DOHH2 (cell line): ENCODE measurements around the gene GABRG1.

ENCODE experiments used
- H3F3A ChIP-seq: fragments of 200-600 bp; sonication (generic), shearing (Covaris generic); 2 replicates; pipeline ENCODE4 v1.6.0; 2016; ENCODE audit warnings: antibody characterized with exemption, mild to moderate bottlenecking; ENCODE audit not compliant: control insufficient read depth, insufficient read depth
- H3K27ac ChIP-seq: fragments of 200-600 bp; sonication (generic); 2 replicates; pipeline ENCODE4 v1.5.1; 2014; ENCODE audit warnings: low read depth, mild to moderate bottlenecking, low read length, moderate library complexity
- H3K27me3 ChIP-seq: fragments of 200-600 bp; sonication (generic); 2 replicates; pipeline ENCODE4 v1.6.1; 2014; ENCODE audit warnings: mild to moderate bottlenecking, low read length, mixed read lengths; ENCODE audit not compliant: control insufficient read depth
- H3K36me3 ChIP-seq: fragments of 200-600 bp; sonication (generic); 2 replicates; pipeline ENCODE4 v1.6.1; 2014; ENCODE audit warnings: mild to moderate bottlenecking, low read length, moderate library complexity, mixed read lengths; ENCODE audit not compliant: control insufficient read depth
- H3K4me1 ChIP-seq: fragments of 200-600 bp; sonication (generic); 2 replicates; pipeline ENCODE4 v1.6.1; 2014; ENCODE audit warnings: mild to moderate bottlenecking, low read length, mixed read lengths; ENCODE audit not compliant: control insufficient read depth
- H3K4me2 ChIP-seq: fragments of 200-600 bp; sonication (generic); 2 replicates; pipeline ENCODE4 v1.6.0; 2014; ENCODE audit warnings: mild to moderate bottlenecking, low read length, moderate library complexity
- H3K4me3 ChIP-seq: fragments of 200-600 bp; sonication (generic); 2 replicates; pipeline ENCODE4 v1.5.1; 2014; ENCODE audit warnings: mild to moderate bottlenecking, low read length, mixed read lengths
- H3K79me2 ChIP-seq: fragments of 200-600 bp; sonication (generic); 2 replicates; pipeline ENCODE4 v1.6.1; 2014; ENCODE audit warnings: mild to moderate bottlenecking, low read length, mixed read lengths; ENCODE audit not compliant: control insufficient read depth
- H3K9me2 ChIP-seq: fragments of 200-600 bp; sonication (generic); replicated peaks from 2 replicates; pipeline ENCODE4 v1.6.1; 2014; ENCODE audit warnings: mild to moderate bottlenecking, low read length, mixed read lengths; ENCODE audit not compliant: control insufficient read depth
- H3K9me3 ChIP-seq: fragments of 200-600 bp; sonication (generic); 2 replicates; pipeline ENCODE4 v1.6.1; 2014; ENCODE audit warnings: antibody characterized with exemption, low read length, mixed read lengths; ENCODE audit not compliant: control insufficient read depth, insufficient read depth
- H4K20me1 ChIP-seq: fragments of 200-600 bp; sonication (generic); 2 replicates; pipeline ENCODE4 v1.6.0; 2014; ENCODE audit warnings: low read depth, mild to moderate bottlenecking, antibody characterized with exemption, low read length, moderate library complexity; ENCODE audit not compliant: control insufficient read depth, insufficient read depth
- EZH2phosphoT487 ChIP-seq: fragments of 200-600 bp; sonication (generic); IDR thresholded peaks from 2 replicates; pipeline ENCODE4 v1.6.1; 2017; ENCODE audit warnings: borderline replicate concordance, mild to moderate bottlenecking, antibody characterized with exemption, low read length, moderate library complexity, mixed read lengths
- TF ChIP-seq, protein P1 (sequence below): fragments of 200-600 bp; sonication (generic); IDR thresholded peaks from one replicate; pipeline ENCODE4 v1.5.1; 2014; ENCODE audit warnings: antibody characterized with exemption, mild to moderate bottlenecking, low read depth, low read length; ENCODE audit not compliant: poor library complexity, severe bottlenecking

The GABRG1 gene

GRCh38 chr4:45989775-45990174 is 134.1 kb downstream of the GABRG1 start:
- no peaks in the 10 kb centered on the region for H3K9me2 ChIP-seq
- no peaks in the 10 kb centered on the region for H3K36me3 ChIP-seq
- H4K20me1 ChIP-seq: no peaks in the 10 kb centered on the region
- H3K4me1 ChIP-seq: no peaks in the 10 kb centered on the region
- H3K4me3 ChIP-seq: no peak overlapping the region
- H3K79me2 ChIP-seq: no peaks in the 10 kb centered on the region
- H3K27ac ChIP-seq: no peak overlapping the region
- TF ChIP-seq, protein P1, sequence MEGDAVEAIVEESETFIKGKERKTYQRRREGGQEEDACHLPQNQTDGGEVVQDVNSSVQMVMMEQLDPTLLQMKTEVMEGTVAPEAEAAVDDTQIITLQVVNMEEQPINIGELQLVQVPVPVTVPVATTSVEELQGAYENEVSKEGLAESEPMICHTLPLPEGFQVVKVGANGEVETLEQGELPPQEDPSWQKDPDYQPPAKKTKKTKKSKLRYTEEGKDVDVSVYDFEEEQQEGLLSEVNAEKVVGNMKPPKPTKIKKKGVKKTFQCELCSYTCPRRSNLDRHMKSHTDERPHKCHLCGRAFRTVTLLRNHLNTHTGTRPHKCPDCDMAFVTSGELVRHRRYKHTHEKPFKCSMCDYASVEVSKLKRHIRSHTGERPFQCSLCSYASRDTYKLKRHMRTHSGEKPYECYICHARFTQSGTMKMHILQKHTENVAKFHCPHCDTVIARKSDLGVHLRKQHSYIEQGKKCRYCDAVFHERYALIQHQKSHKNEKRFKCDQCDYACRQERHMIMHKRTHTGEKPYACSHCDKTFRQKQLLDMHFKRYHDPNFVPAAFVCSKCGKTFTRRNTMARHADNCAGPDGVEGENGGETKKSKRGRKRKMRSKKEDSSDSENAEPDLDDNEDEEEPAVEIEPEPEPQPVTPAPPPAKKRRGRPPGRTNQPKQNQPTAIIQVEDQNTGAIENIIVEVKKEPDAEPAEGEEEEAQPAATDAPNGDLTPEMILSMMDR: no peak
- TF ChIP-seq EZH2phosphoT487: no peak
- no peaks in the 10 kb centered on the region for H3K9me3 ChIP-seq
- H3K4me2 ChIP-seq: no peak overlapping the region
- no peaks in the 10 kb centered on the region for H3F3A ChIP-seq
- H3K27me3 ChIP-seq: no peaks in the 10 kb centered on the region

- Histone ChIP-seq H3K79me2 (no peaks in the 10 kb centered on the region), H3F3A (no peaks in the 10 kb centered on the region), H4K20me1 (no peaks in the 10 kb centered on the region), H3K27me3 (no peaks in the 10 kb centered on the region), H3K36me3 (no peaks in the 10 kb centered on the region), H3K4me3 (no peak overlapping the region), H3K9me2 (no peaks in the 10 kb centered on the region), H3K27ac (no peak overlapping the region), H3K4me1 (no peaks in the 10 kb centered on the region), H3K4me2 (no peak overlapping the region), H3K9me3 (no peaks in the 10 kb centered on the region)
- TF ChIP-seq EZH2phosphoT487: no peak
- TF ChIP-seq, protein P1: no peak
These were observed 136.0 kb downstream of the GABRG1 start for GRCh38 chr4:45987858-45988257.
